Brain pericyte (primary cell): ENCODE results near the gene GTF2A1L.
"Not testable (repeated sequence)": the region's sequence is repeated elsewhere in the genome, so short reads cannot be mapped to it uniquely, and the experiment has no call there.

Experiments
- DNase-seq: peaks from one replicate; pipeline ENCODE4 v3.0.0-alpha.2; 2012; ENCODE audit warnings: low read depth, low spot score

The GTF2A1L gene

GRCh38 chr2:48607307-48608014 is 10.2 kb upstream of the GTF2A1L start:
- DNase-seq: no peak

GRCh38 chr2:48613211-48613610 is 4.4 kb upstream of the GTF2A1L start:
- DNase-seq: no peak

- not testable (repeated sequence) for DNase-seq
Measured at GRCh38 chr2:48614581-48614980, 3.1 kb upstream of the GTF2A1L start.

- no peak for DNase-seq
Measured at GRCh38 chr2:48619526-48619925, 1.9 kb downstream of the GTF2A1L start.

GRCh38 chr2:48620604-48621003 is 2.9 kb downstream of the GTF2A1L start:
- DNase-seq: no peak

- DNase-seq: not testable (repeated sequence)
Measured at GRCh38 chr2:48622691-48623090, 5.0 kb downstream of the GTF2A1L start.

- no peak for DNase-seq
Measured at GRCh38 chr2:48624696-48625095, 7.0 kb downstream of the GTF2A1L start.

GRCh38 chr2:48626047-48626446 is 8.4 kb downstream of the GTF2A1L start:
- DNase-seq: no peak

GRCh38 chr2:48633143-48633542 is 15.5 kb downstream of the GTF2A1L start:
- no peak for DNase-seq

- no peak for DNase-seq
Measured at GRCh38 chr2:48635786-48636185, 18.1 kb downstream of the GTF2A1L start.

- DNase-seq: no peak
Measured at GRCh38 chr2:48638261-48638660, 20.6 kb downstream of the GTF2A1L start.

- DNase-seq: no peak
Measured at GRCh38 chr2:48651158-48651790, 33.6 kb downstream of the GTF2A1L start.

GRCh38 chr2:48668992-48669391 is 51.3 kb downstream of the GTF2A1L start:
- no peak for DNase-seq

GRCh38 chr2:48673581-48673980 is 55.9 kb downstream of the GTF2A1L start:
- DNase-seq: no peak

GRCh38 chr2:48674933-48675332 is 57.3 kb downstream of the GTF2A1L start:
- DNase-seq: no peak

GRCh38 chr2:48677450-48677849 is 59.8 kb downstream of the GTF2A1L start:
- no peak for DNase-seq

GRCh38 chr2:48685126-48685525 is 67.5 kb downstream of the GTF2A1L start:
- DNase-seq: no peak

- no peak for DNase-seq
Measured at GRCh38 chr2:48691935-48692691, 74.5 kb downstream of the GTF2A1L start.

- no peak for DNase-seq
Measured at GRCh38 chr2:48693066-48693465, 75.4 kb downstream of the GTF2A1L start.

GRCh38 chr2:48693645-48694044 is 76.0 kb downstream of the GTF2A1L start:
- DNase-seq: no peak

GRCh38 chr2:48694149-48694548 is 76.5 kb downstream of the GTF2A1L start:
- no peak for DNase-seq

GRCh38 chr2:48695991-48696390 is 78.3 kb downstream of the GTF2A1L start:
- DNase-seq: no peak

GRCh38 chr2:48696881-48697280 is 79.2 kb downstream of the GTF2A1L start:
- no peak for DNase-seq
